SK-N-SH (cell line): Measurements from ENCODE around the gene PRICKLE2. TPM values are rescaled to one million over a fixed set of nuclear protein-coding genes. Genes with fewer than 3 reads are reported as not detected.

Experiments used
- CTCF ChIA-PET: fragments of 300-600, 350-600 bp; formaldehyde crosslinking; extraction: SDS; loops from one replicate; lab custom pipeline; 2021; lab: Yijun Ruan, JAX
- POLR2A ChIA-PET: fragments of 350-600 bp; sonication (Branson Sonifier 250); formaldehyde crosslinking; extraction: SDS; loops from one replicate; lab custom pipeline; 2020; ENCODE audit warnings: antibody characterized with exemption, inconsistent platforms; lab: Yijun Ruan, JAX
- DNase-seq: peaks from one replicate; pipeline ENCODE4 v3.0.0; 2012
- H2AFZ ChIP-seq: fragments of 200-600 bp; sonication (generic); 2 replicates; pipeline ENCODE4 v1.8.1; 2016; ENCODE audit warnings: antibody characterized with exemption, mild to moderate bottlenecking, low read depth
- H3F3A ChIP-seq: fragments of 200-600 bp; sonication (generic); replicated peaks from 2 replicates; pipeline ENCODE3; 2016; ENCODE audit warnings: antibody characterized with exemption, mild to moderate bottlenecking; ENCODE audit not compliant: insufficient read depth
- H3K27ac ChIP-seq, 2 experiments: fragments of 200-500 bp in 1 of 2; fragments of 200-600 bp in 1 of 2; sonication (Bioruptor generic) in 1 of 2; sonication (generic), shearing (Covaris generic) in 1 of 2; 2 replicates each; pipeline versions ENCODE4 v1.5.1 to v1.6.1; 2014 to 2016; ENCODE audit warnings: low read depth in 2 of 2, inconsistent platforms in 1 of 2, low read length in 1 of 2, mild to moderate bottlenecking in 1 of 2, mixed read lengths in 1 of 2
- H3K27me3 ChIP-seq: fragments of 200-600 bp; sonication (generic), shearing (Covaris generic); 2 replicates; pipeline ENCODE4 v1.6.1; 2016; ENCODE audit warnings: mixed run types; ENCODE audit not compliant: insufficient read depth
- H3K36me3 ChIP-seq, 2 experiments: fragments of 200-500 bp in 1 of 2; fragments of 200-600 bp in 1 of 2; sonication (Bioruptor generic) in 1 of 2; sonication (generic) in 1 of 2; replicated peaks in 1 of 2; 2 replicates each; pipeline versions ENCODE3 to v1.5.1; 2014 to 2016; ENCODE audit warnings: low read length in 1 of 2, mild to moderate bottlenecking in 1 of 2; ENCODE audit not compliant: insufficient read depth in 2 of 2, control insufficient read depth in 1 of 2
- H3K4me1 ChIP-seq, 2 experiments: fragments of 200-500 bp in 1 of 2; fragments of 200-600 bp in 1 of 2; sonication (Bioruptor generic) in 1 of 2; sonication (generic), shearing (Covaris generic) in 1 of 2; 2 replicates each; pipeline versions ENCODE4 v1.5.1 to v1.6.1; 2014 to 2016; ENCODE audit warnings: low read depth in 1 of 2, low read length in 1 of 2, mixed run types in 1 of 2; ENCODE audit not compliant: insufficient read depth in 2 of 2, control insufficient read depth in 1 of 2
- H3K4me2 ChIP-seq: fragments of 200-600 bp; sonication (generic), shearing (Covaris generic); 2 replicates; pipeline ENCODE4 v1.6.1; 2017; ENCODE audit warnings: mixed run types
- H3K4me3 ChIP-seq, 2 experiments: fragments of 200-500 bp in 1 of 2; fragments of 200-600 bp in 1 of 2; sonication (Bioruptor generic) in 1 of 2; sonication (generic), shearing (Covaris generic) in 1 of 2; 2 replicates each; pipeline versions ENCODE4 v1.5.1 to v1.8.1; 2014 to 2016; ENCODE audit warnings: low read depth in 2 of 2, inconsistent platforms in 1 of 2, low read length in 1 of 2, mild to moderate bottlenecking in 1 of 2, mixed read lengths in 1 of 2, moderate library complexity in 1 of 2
- H3K79me2 ChIP-seq: fragments of 200-600 bp; sonication (generic); 2 replicates; pipeline ENCODE4 v1.8.1; 2017; ENCODE audit warnings: mild to moderate bottlenecking; ENCODE audit not compliant: insufficient read depth
- H3K9ac ChIP-seq: fragments of 200-600 bp; sonication (generic); 2 replicates; pipeline ENCODE4 v1.6.1; 2017; ENCODE audit warnings: mixed run types
- H3K9me2 ChIP-seq: fragments of 200-600 bp; sonication (generic); 2 replicates; pipeline ENCODE4 v1.6.1; 2017; ENCODE audit warnings: mixed run types
- H3K9me3 ChIP-seq: fragments of 200-600 bp; sonication (generic); 2 replicates; pipeline ENCODE4 v1.6.1; 2017; ENCODE audit warnings: mixed run types, mild to moderate bottlenecking, moderate library complexity
- H4K20me1 ChIP-seq: fragments of 200-600 bp; sonication (generic); 2 replicates; pipeline ENCODE4 v1.6.1; 2017; ENCODE audit warnings: mild to moderate bottlenecking, mixed run types; ENCODE audit not compliant: insufficient read depth
- ELF1 ChIP-seq: IDR thresholded peaks from 2 replicates; pipeline ENCODE4 v1.4.0; 2012
- EP300 ChIP-seq, 2 experiments: IDR thresholded peaks; 2 replicates each; pipeline versions ENCODE4 v1.4.0 to v1.6.1; 2012; ENCODE audit warnings: borderline replicate concordance in 1 of 2, low read depth in 1 of 2, low read length in 1 of 2
- EZH2phosphoT487 ChIP-seq: fragments of 200-600 bp; sonication (generic); IDR thresholded peaks from 2 replicates; pipeline ENCODE4 v1.6.1; 2017; ENCODE audit warnings: low read depth, mixed run types, mild to moderate bottlenecking, antibody characterized with exemption, moderate library complexity, borderline replicate concordance
- FOXJ3 ChIP-seq: sonication (generic); formaldehyde crosslinking; IDR thresholded peaks from 2 replicates; pipeline ENCODE4 v1.5.1; 2020; ENCODE audit warnings: mild to moderate bottlenecking, missing genetic modification reagents
- IRF3 ChIP-seq: fragments of 150-350 bp; IDR thresholded peaks from 2 replicates; pipeline ENCODE4 v1.6.1; 2016; ENCODE audit warnings: mild to moderate bottlenecking, low read depth, low read length
- JUND ChIP-seq: IDR thresholded peaks from 2 replicates; pipeline ENCODE4 v1.4.0; 2012
- MEF2A ChIP-seq: IDR thresholded peaks from 2 replicates; pipeline ENCODE4 v1.4.0; 2012; ENCODE audit warnings: low read depth, borderline replicate concordance
- MXI1 ChIP-seq: IDR thresholded peaks from 2 replicates; pipeline ENCODE4 v1.6.1; 2012; ENCODE audit warnings: mild to moderate bottlenecking, low read depth, low read length, improper control_type of control experiment
- RAD21 ChIP-seq: IDR thresholded peaks from 2 replicates; pipeline ENCODE4 v1.6.1; 2012; ENCODE audit warnings: mild to moderate bottlenecking, low read length
- RFX5 ChIP-seq: IDR thresholded peaks from 2 replicates; pipeline ENCODE4 v1.6.1; 2012; ENCODE audit warnings: mild to moderate bottlenecking, improper control_type of control experiment, low read length
- TCF12 ChIP-seq: IDR thresholded peaks from 2 replicates; pipeline ENCODE4 v1.4.0; 2012
- ZBTB33 ChIP-seq: IDR thresholded peaks from 2 replicates; pipeline ENCODE4 v1.4.0; 2012; ENCODE audit warnings: low read depth, borderline replicate concordance
- WGBS: methylation state at CpG from one replicate; pipeline ENCODE4 v1.1.6; 2017; ENCODE audit warnings: low lambda C conversion rate; 5-methylcytosine and 5-hydroxymethylcytosine counted together
- polyA plus RNA-seq, 3 experiments: library from polyadenylated mRNA; depleted of rRNA; stranded (reverse); fragments of >200 nt; gene quantifications; 2 replicates each; pipeline ENCODE4 v1.2.3, GENCODE V29; 2012
- TF ChIP-seq, protein P1 (sequence below): IDR thresholded peaks from 2 replicates; pipeline ENCODE4; 2012

The PRICKLE2 gene
- polyA plus RNA-seq, 1 of the 3 experiments (the other 2 are of a cell fraction) = 0.67 TPM

- TF ChIP-seq IRF3 = no peak
- TF ChIP-seq FOXJ3 = no peak
- TF ChIP-seq, protein P1, sequence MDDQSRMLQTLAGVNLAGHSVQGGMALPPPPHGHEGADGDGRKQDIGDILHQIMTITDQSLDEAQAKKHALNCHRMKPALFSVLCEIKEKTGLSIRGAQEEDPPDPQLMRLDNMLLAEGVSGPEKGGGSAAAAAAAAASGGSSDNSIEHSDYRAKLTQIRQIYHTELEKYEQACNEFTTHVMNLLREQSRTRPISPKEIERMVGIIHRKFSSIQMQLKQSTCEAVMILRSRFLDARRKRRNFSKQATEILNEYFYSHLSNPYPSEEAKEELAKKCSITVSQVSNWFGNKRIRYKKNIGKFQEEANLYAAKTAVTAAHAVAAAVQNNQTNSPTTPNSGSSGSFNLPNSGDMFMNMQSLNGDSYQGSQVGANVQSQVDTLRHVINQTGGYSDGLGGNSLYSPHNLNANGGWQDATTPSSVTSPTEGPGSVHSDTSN = peak; percentile 95
- TF ChIP-seq EP300 (IDR thresholded peaks at IDR 0.05; ENCODE audit: borderline replicate concordance in 1 of 2, low read depth in 1 of 2, low read length in 1 of 2) = peak; percentile 34 to 40; a peak in 2 of 4 replicates
- TF ChIP-seq RAD21 = no peak
- TF ChIP-seq JUND = peak; percentile 72
- no peak for TF ChIP-seq EZH2phosphoT487
- TF ChIP-seq MEF2A = no peak
- TF ChIP-seq MXI1 = no peak
- no peak for TF ChIP-seq ELF1
- TF ChIP-seq RFX5 = no peak
- TF ChIP-seq, all 33 proteins: peak for 7
Measured at GRCh38 chr3:64143409-64144130, 81.7 kb downstream of the PRICKLE2 start (continued).

GRCh38 chr3:64141476-64141875 lies 83.8 kb downstream of the PRICKLE2 start:
- Histone ChIP-seq H2AFZ (no peak overlapping the region), H4K20me1 (no peaks in the 10 kb centered on the region), H3K9me2 (no peaks in the 10 kb centered on the region), H3K9me3 (no peaks in the 10 kb centered on the region), H3K79me2 (no peaks in the 10 kb centered on the region), H3K36me3 (no peaks in the 10 kb centered on the region), H3K4me2 (no peak overlapping the region), H3F3A (no peaks in the 10 kb centered on the region), H3K4me3 (no peak overlapping the region), H3K27ac (peak overlapping the region in 1 of 2 experiments; percentile 23; a peak in 1 of 4 replicates), H3K4me1 (peaks cover 10% of the 10 kb centered on the region in 2 experiments; a peak in 3 of 4 replicates), H3K27me3 (no peaks in the 10 kb centered on the region), H3K9ac (no peak overlapping the region)
- DNase-seq = no peak
- no peak for TF ChIP-seq ZBTB33
- TF ChIP-seq TCF12 = 0 out of 2 replicates have a peak, but pooled peaks have one; percentile 6
- ChIA-PET POLR2A (no interaction called here), CTCF (interaction anchor here (1.7 kb wide), 1 partner anchor 10 kb away, joined by 5 read pairs; no protein-coding TSS in a partner anchor)
- 86% methylated on average over 3 of the region's 3 CpGs for WGBS
